Peyer's patch (tissue), 4 donors: ENCODE data around the gene RBM5. TPM values are rescaled to one million over a fixed set of nuclear protein-coding genes. Genes with fewer than 3 reads are reported as not detected.

Experiments used
- DNase-seq, 3 donors: peaks; one replicate each; pipeline ENCODE4 v3.0.0-alpha.2; 2017 to 2019
- H3K27ac ChIP-seq, 4 donors: fragments of 200-600 bp; sonication (generic); one replicate each; pipeline ENCODE4 v1.5.1; 2016 to 2019
- H3K27me3 ChIP-seq, 2 donors: fragments of 200-600 bp; sonication (generic); one replicate each; pipeline ENCODE4 v1.5.1; 2019
- H3K36me3 ChIP-seq, 3 donors: fragments of 200-600 bp; sonication (generic); one replicate each; pipeline ENCODE4 v1.5.1; 2016 to 2019
- H3K4me1 ChIP-seq, 4 donors: fragments of 200-600 bp; sonication (generic); one replicate each; pipeline ENCODE4 v1.5.1; 2016 to 2019
- H3K4me3 ChIP-seq, 4 donors: fragments of 200-600 bp; sonication (generic); 1 replicate in 3 of 4; 2 replicates in 1 of 4; pipeline ENCODE4 v1.5.1; 2016 to 2019; ENCODE audit warnings: mild to moderate bottlenecking in 1 of 4
- H3K9me3 ChIP-seq, 4 donors: fragments of 200-600 bp; sonication (generic); one replicate each; pipeline ENCODE4 v1.5.1; 2016 to 2019; ENCODE audit warnings: mild to moderate bottlenecking in 1 of 4
- POLR2A ChIP-seq, 2 donors: fragments of 450-650 bp; IDR thresholded peaks; one replicate each; pipeline ENCODE4 v1.5.1; 2017; ENCODE audit warnings: antibody characterized with exemption in 2 of 2, mild to moderate bottlenecking in 2 of 2, moderate library complexity in 2 of 2
- total RNA-seq, 4 donors: library from RNA; depleted of rRNA; stranded (reverse); fragments of >200 nt; gene quantifications; one replicate each; pipeline ENCODE4 v1.1.0, GENCODE V29; 2016
- TF ChIP-seq, protein P1 (sequence below), 6 experiments: fragments of 450-650 bp in 4 of 6; fragments of 200-600 bp in 2 of 6; sonication (generic) in 1 of 6; IDR thresholded peaks; one replicate each; pipeline ENCODE4 v1.5.1; 2017 to 2019; ENCODE audit warnings: antibody characterized with exemption in 6 of 6, mild to moderate bottlenecking in 3 of 6, moderate library complexity in 1 of 6

The RBM5 gene
- total RNA-seq, 4 donors from 2014 or later = 212 to 498 (median 416) TPM

DNA sequence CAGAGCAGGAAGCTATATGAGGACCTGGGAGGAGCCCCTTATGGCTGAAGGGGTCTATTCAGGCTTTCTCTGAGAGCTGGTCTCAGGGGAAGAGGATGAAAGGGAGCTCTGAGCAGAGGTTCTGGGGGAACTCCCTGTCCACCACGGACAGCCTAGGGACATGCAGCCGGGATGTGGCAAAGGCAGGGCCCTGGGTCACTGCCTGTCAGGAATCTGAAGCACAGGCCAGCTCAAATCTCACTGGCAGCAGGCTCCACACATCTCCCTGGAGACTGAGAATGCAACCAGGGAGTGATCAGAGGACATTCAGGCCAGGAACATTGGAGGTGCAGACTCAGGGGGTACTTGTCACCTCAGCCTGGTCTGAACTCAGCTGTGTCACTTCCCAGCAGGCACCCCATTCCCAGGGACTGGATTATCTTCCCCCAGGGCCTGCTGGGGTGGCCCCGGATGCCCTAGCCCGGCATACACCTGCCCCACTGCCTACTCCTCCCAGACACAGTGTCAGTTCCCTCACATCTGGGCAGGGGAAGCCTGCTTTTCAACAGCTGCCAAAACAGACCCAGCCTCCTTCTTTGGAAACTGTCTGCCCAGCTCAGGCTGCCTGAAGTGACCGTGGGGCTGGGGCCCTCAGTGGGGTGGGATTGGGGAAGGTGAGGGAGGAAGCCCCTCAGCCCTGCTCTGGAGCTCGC is 48.1 kb downstream of the RBM5 start:
- H3K9me3 ChIP-seq = no peaks in the 10 kb centered on the region
- DNase-seq = no peak
- H3K36me3 ChIP-seq = no peaks in the 10 kb centered on the region
- H3K27ac ChIP-seq = no peak overlapping the region
- H3K4me3 ChIP-seq = no peak overlapping the region
- no peaks in the 10 kb centered on the region for H3K4me1 ChIP-seq
- no peaks in the 10 kb centered on the region for H3K27me3 ChIP-seq
- TF ChIP-seq POLR2A (IDR thresholded peaks at IDR 0.05) = no peak

DNA sequence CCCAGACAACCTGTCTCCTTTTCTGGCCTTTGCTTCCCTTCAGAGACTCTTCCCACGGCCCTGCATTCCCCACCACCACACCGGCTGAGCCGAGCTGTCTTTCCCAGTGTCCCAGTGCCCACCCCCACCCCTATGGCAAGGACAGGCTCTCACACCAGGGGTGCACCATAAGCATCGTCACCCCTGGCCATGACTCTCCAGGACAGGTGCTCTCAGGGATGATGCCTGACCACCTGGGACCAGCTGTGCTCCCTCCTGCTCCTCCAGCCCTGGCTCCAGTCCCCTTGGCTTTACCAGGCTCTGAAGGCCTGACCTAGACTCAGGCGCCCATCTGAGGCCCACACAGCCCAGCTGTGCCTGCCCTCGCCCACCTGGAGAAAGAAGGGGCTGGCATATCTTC is 48.8 kb downstream of the RBM5 start:
- Histone ChIP-seq H3K27me3 (no peaks in the 10 kb centered on the region), H3K27ac (no peak overlapping the region), H3K4me1 (no peaks in the 10 kb centered on the region), H3K36me3 (no peaks in the 10 kb centered on the region), H3K9me3 (no peaks in the 10 kb centered on the region), H3K4me3 (no peak overlapping the region)
- no peak for DNase-seq
- no peak for TF ChIP-seq POLR2A (IDR thresholded peaks at IDR 0.05)
- TF ChIP-seq, protein P1, sequence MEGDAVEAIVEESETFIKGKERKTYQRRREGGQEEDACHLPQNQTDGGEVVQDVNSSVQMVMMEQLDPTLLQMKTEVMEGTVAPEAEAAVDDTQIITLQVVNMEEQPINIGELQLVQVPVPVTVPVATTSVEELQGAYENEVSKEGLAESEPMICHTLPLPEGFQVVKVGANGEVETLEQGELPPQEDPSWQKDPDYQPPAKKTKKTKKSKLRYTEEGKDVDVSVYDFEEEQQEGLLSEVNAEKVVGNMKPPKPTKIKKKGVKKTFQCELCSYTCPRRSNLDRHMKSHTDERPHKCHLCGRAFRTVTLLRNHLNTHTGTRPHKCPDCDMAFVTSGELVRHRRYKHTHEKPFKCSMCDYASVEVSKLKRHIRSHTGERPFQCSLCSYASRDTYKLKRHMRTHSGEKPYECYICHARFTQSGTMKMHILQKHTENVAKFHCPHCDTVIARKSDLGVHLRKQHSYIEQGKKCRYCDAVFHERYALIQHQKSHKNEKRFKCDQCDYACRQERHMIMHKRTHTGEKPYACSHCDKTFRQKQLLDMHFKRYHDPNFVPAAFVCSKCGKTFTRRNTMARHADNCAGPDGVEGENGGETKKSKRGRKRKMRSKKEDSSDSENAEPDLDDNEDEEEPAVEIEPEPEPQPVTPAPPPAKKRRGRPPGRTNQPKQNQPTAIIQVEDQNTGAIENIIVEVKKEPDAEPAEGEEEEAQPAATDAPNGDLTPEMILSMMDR (IDR thresholded peaks at IDR 0.05) = no peak

DNA sequence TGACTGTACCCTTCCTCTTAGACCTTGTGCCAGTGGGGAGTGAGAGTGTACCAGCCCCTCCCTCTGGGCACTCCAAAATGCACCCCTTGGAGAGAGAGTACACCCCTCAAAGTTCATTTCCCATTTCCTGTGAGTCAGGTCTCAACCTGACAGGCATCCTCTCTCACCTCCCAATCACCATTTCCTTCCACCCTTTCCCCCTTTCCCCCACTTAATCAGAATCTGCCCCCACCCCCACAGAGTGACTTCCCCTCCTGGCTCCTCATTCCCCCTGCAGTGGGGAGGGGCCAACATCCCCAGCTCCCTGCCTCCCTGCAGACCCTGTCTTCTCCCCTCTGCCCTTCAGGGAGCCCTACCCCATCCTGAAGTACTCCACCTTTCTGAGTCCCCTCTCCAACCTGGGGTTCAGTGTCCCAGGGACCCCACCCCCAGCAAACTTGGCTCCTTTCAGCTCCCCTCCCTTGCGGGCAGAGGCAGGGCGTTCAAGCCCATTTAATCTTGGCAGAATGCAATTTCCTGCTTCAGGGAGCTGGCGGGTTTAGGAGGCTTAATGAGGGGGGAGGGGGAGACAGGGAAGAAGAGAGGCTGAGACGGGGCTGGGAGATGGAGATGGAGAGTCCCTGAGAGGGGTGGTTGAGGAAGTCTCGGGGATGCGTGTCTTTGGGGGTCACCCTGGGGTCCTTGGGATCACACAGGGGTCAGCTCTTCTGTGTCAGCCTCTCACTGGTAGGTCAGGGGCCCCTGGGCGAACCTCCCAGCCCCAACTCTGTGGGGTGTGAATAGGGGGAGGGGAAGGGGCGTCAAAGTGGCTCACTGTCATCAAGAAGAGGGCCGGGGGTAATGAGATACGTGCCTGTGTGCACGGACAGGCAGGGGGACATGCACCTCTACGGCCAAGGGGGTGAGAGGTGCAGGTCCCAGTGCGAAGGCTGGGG is 49.8 kb downstream of the RBM5 start:
- TF ChIP-seq POLR2A (IDR thresholded peaks at IDR 0.05) = no peak
- TF ChIP-seq, protein P1 (IDR thresholded peaks at IDR 0.05) = no peak

DNA sequence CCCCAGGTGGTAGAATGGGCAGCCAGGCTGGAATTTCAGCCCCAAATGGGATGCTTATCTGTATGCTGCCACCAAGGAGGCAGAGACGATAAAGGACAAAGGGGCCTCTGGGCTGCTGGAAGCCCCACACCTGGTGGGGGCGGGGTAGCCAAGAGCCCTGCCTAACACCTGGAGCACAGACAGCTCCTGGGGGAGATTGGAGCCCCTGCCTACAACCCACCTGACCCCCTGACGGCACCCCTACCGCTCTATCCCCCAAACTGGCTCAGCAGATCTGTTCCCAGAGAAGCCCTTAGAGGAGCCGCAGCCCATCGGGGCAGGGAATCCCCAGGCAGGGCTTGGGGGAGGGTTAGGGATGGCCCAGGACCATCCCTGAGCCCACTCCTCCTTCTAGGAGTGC is 50.6 kb downstream of the RBM5 start:
- Histone ChIP-seq H3K4me3 (no peak overlapping the region), H3K27ac (no peak overlapping the region), H3K9me3 (no peaks in the 10 kb centered on the region), H3K27me3 (no peaks in the 10 kb centered on the region), H3K36me3 (no peaks in the 10 kb centered on the region), H3K4me1 (no peaks in the 10 kb centered on the region)
- no peak for TF ChIP-seq POLR2A (IDR thresholded peaks at IDR 0.05)
- TF ChIP-seq, protein P1 (IDR thresholded peaks at IDR 0.05) = no peak
- DNase-seq = no peak

More for the DNA sequence above, 49.8 kb downstream of the RBM5 start:
- H3K4me1 ChIP-seq = no peaks in the 10 kb centered on the region
- H3K4me3 ChIP-seq = no peak overlapping the region
- H3K27me3 ChIP-seq = no peaks in the 10 kb centered on the region
- H3K27ac ChIP-seq = no peak overlapping the region
- DNase-seq = no peak
- no peaks in the 10 kb centered on the region for H3K9me3 ChIP-seq
- H3K36me3 ChIP-seq = no peaks in the 10 kb centered on the region

DNA sequence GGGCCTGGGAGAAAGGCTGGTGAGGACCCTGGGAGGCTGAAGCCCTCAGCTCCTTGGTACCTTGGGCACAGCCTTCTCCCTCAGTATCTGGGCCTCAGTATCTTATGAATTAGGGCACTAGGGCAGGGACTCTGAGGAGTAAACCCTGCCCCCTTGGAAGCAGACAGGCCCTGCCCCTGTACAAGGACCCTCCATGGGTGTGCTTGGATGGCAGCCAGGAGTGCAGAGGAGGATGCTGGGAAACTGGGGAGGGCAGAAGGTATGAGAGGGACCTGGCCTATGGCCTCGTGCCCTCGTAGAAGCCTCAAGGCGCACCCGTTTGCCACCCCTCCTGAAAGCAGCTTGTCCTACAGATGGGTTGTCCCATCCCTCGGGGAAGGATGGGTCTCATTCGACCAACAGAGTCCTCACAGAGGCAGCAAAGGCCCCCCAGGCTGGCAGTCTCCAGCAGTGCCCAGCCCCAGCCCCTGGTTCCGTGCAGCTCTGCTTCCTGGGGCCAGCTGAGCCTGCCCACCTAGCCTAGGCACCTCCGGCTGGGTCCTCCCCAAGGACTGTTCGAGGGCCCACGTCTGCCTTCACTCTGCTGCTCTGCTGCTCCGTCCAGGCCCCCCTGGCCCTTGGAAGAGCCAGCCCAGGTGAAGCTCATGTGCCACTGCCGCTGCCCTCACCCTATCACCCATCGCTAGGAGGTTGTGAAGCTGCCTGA is 51.2 kb downstream of the RBM5 start:
- TF ChIP-seq, protein P1 (IDR thresholded peaks at IDR 0.05) = no peak
- no peak for TF ChIP-seq POLR2A (IDR thresholded peaks at IDR 0.05)
- no peak for DNase-seq
- H3K4me3 ChIP-seq = no peak overlapping the region
- H3K4me1 ChIP-seq = no peaks in the 10 kb centered on the region
- no peak overlapping the region for H3K27ac ChIP-seq
- no peaks in the 10 kb centered on the region for H3K27me3 ChIP-seq
- H3K36me3 ChIP-seq = no peaks in the 10 kb centered on the region
- H3K9me3 ChIP-seq = no peaks in the 10 kb centered on the region
